GM13977 (cell line): ENCODE data around the gene HIVEP3.

Experiments
- DNase-seq: peaks from one replicate; pipeline ENCODE4 v3.0.0; 2012; ENCODE audit warnings: low spot score
- CTCF ChIP-seq: IDR thresholded peaks from 2 replicates; pipeline ENCODE4 v1.5.1; 2012; ENCODE audit warnings: mild to moderate bottlenecking, control low read depth; ENCODE audit not compliant: insufficient read depth; ENCODE audit errors: extremely low read depth, missing control alignments
- in situ Hi-C: fragments of 300-500 bp; cut with MboI; formaldehyde crosslinking; loops from one replicate; pipeline ENCODE4 v1.12.0; 2022; ENCODE audit warnings: low sequenced_read_pairs, low pct_unique_long_range_greater_than_20kb, mixed read lengths, inconsistent platforms; ENCODE audit not compliant: unreplicated experiment

Gene HIVEP3

GRCh38 chr1:41716188-41717130 is 202.3 kb downstream of the HIVEP3 start:
- no peak for DNase-seq
- no peak for TF ChIP-seq CTCF
- in situ Hi-C loops = no loop called here

- TF ChIP-seq CTCF = no peak
- DNase-seq = no peak
- in situ Hi-C loops = no loop called here
Measured at GRCh38 chr1:41715441-41716095, 203.2 kb downstream of the HIVEP3 start.

GRCh38 chr1:41714638-41715389 is 203.9 kb downstream of the HIVEP3 start:
- TF ChIP-seq CTCF = no peak
- in situ Hi-C loops = no loop called here

GRCh38 chr1:41713557-41714327 is 205.0 kb downstream of the HIVEP3 start:
- DNase-seq = no peak
- TF ChIP-seq CTCF = no peak
- in situ Hi-C loops = no loop called here

More at GRCh38 chr1:41714638-41715389, 203.9 kb downstream of the HIVEP3 start:
- DNase-seq = no peak

GRCh38 chr1:41713141-41713540 is 205.6 kb downstream of the HIVEP3 start:
- in situ Hi-C loops = no loop called here
- no peak for DNase-seq
- TF ChIP-seq CTCF = no peak

GRCh38 chr1:41712695-41713094 is 206.0 kb downstream of the HIVEP3 start:
- no peak for TF ChIP-seq CTCF
- no peak for DNase-seq
- in situ Hi-C loops = no loop called here
